NCI-H146 treated with DMSO at 0.1 percent for 48 hours (cell line): ENCODE results near the gene STK25.
"Not testable (repeated sequence)": the region's sequence is repeated elsewhere in the genome, so short reads cannot be mapped to it uniquely, and the experiment has no call there.

Experiments used
- DNase-seq: peaks from one replicate; lab custom pipeline; 2025; ENCODE audit not compliant: unreplicated experiment; lab: John Stamatoyannopoulos, UW

STK25 gene

GRCh38 chr2:241540401-241540770, 32.0 kb upstream of the STK25 start:
- no peak for DNase-seq

- no peak for DNase-seq
Measured at GRCh38 chr2:241539616-241540374, 31.4 kb upstream of the STK25 start.

- no peak for DNase-seq
Measured at GRCh38 chr2:241538838-241539615, 30.6 kb upstream of the STK25 start.

- no peak for DNase-seq
Measured at GRCh38 chr2:241535871-241536655, 27.7 kb upstream of the STK25 start.

- DNase-seq: no peak
Measured at GRCh38 chr2:241534701-241535375, 26.5 kb upstream of the STK25 start.

- no peak for DNase-seq
Measured at GRCh38 chr2:241534293-241534692, 25.9 kb upstream of the STK25 start.

- DNase-seq: no peak
Measured at GRCh38 chr2:241532733-241533601, 24.6 kb upstream of the STK25 start.

- no peak for DNase-seq
Measured at GRCh38 chr2:241532168-241532567, 23.8 kb upstream of the STK25 start.

- no peak for DNase-seq
Measured at GRCh38 chr2:241531161-241531722, 22.9 kb upstream of the STK25 start.

GRCh38 chr2:241530571-241530970, 22.2 kb upstream of the STK25 start:
- DNase-seq: no peak

GRCh38 chr2:241525818-241526780, 17.7 kb upstream of the STK25 start:
- not testable (repeated sequence) for DNase-seq

- DNase-seq: no peak
Measured at GRCh38 chr2:241522477-241522876, 14.1 kb upstream of the STK25 start.

GRCh38 chr2:241519669-241520068, 11.3 kb upstream of the STK25 start:
- DNase-seq: no peak

GRCh38 chr2:241517297-241517696, 8.9 kb upstream of the STK25 start:
- DNase-seq: no peak

GRCh38 chr2:241516520-241516965, 8.2 kb upstream of the STK25 start:
- DNase-seq: no peak

GRCh38 chr2:241514986-241515737, 6.8 kb upstream of the STK25 start:
- no peak for DNase-seq

GRCh38 chr2:241514553-241514952, 6.2 kb upstream of the STK25 start:
- no peak for DNase-seq
